Large intestine (tissue), 3 donors: ENCODE data around the gene HDGF. TPM values are rescaled to one million over a fixed set of nuclear protein-coding genes. Genes with fewer than 3 reads are reported as not detected.

Source experiments
- DNase-seq, 2 donors: peaks; one replicate each; pipeline versions ENCODE4 v3.0.0 to v3.0.0-alpha.2; 2013
- H3K27ac ChIP-seq: one replicate; pipeline ENCODE4 v1.5.1; 2013; ENCODE audit warnings: low read length
- H3K27me3 ChIP-seq: 2 replicates; pipeline ENCODE4 v1.6.1; 2013; ENCODE audit warnings: low read length; ENCODE audit not compliant: control insufficient read depth, insufficient read depth
- H3K36me3 ChIP-seq: 2 replicates; pipeline ENCODE4 v1.6.1; 2013; ENCODE audit warnings: low read length; ENCODE audit not compliant: control insufficient read depth, insufficient read depth
- H3K4me1 ChIP-seq: one replicate; pipeline ENCODE4 v1.6.1; 2013; ENCODE audit warnings: low read length; ENCODE audit not compliant: control insufficient read depth, insufficient read depth
- H3K4me3 ChIP-seq: one replicate; pipeline ENCODE4 v1.5.1; 2013; ENCODE audit warnings: low read length
- H3K9me3 ChIP-seq: one replicate; pipeline ENCODE4 v1.6.1; 2013; ENCODE audit warnings: mild to moderate bottlenecking, low read depth, low read length, moderate library complexity; ENCODE audit not compliant: control insufficient read depth
- WGBS: methylation state at CpG from one replicate; pipeline ENCODE4 v1.1.5; 2013; ENCODE audit warnings: low lambda C conversion rate; ENCODE audit not compliant: insufficient coverage; 5-methylcytosine and 5-hydroxymethylcytosine counted together
- polyA plus RNA-seq: library from polyadenylated mRNA; unstranded; fragments of 120-200 nt; gene quantifications from one replicate; pipeline ENCODE4 v1.2.1, GENCODE V29; 2013

Gene HDGF
- polyA plus RNA-seq, 1 donor: 244 TPM

DNA sequence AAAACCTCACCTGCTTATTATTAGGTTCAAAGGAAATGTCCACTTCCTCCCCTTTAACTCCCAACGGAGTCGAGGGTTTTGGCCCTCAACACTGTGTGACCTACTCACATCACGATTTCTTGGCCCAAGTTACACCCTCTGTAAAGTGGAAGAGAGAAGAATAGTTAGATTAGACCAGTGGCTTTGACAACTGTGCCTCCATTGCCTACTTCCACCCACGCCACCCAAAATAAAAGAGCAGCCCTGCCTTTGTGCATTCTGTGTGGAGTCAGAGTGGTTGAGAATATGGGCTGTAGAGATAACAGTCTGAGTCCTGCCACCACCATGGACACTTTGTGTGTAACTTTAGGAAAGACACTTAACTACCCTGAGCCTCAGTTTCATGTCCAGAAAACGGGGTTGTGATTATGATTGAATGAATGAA lies 4.1 kb upstream of the HDGF start:
- peaks cover 9% of the 10 kb centered on the region for H3K4me1 ChIP-seq
- H3K36me3 ChIP-seq: peaks cover 2% of the 10 kb centered on the region
- H3K27me3 ChIP-seq: no peaks in the 10 kb centered on the region
- H3K27ac ChIP-seq: no peak overlapping the region
- no CpG with 5 or more reads among the region's 5 CpGs for WGBS
- H3K4me3 ChIP-seq: no peak overlapping the region
- no peak for DNase-seq
- H3K9me3 ChIP-seq: no peaks in the 10 kb centered on the region

- no CpG with 5 or more reads among the region's 8 CpGs for WGBS
- no peaks in the 10 kb centered on the region for H3K9me3 ChIP-seq
- H3K27ac ChIP-seq: no peak overlapping the region
- H3K4me1 ChIP-seq: peaks cover 19% of the 10 kb centered on the region
- H3K27me3 ChIP-seq: no peaks in the 10 kb centered on the region
- no peak for DNase-seq
- H3K36me3 ChIP-seq: peaks cover 2% of the 10 kb centered on the region
- no peak overlapping the region for H3K4me3 ChIP-seq
Measured at GRCh38 chr1:156754219-156754618, 2.7 kb upstream of the HDGF start.

DNA sequence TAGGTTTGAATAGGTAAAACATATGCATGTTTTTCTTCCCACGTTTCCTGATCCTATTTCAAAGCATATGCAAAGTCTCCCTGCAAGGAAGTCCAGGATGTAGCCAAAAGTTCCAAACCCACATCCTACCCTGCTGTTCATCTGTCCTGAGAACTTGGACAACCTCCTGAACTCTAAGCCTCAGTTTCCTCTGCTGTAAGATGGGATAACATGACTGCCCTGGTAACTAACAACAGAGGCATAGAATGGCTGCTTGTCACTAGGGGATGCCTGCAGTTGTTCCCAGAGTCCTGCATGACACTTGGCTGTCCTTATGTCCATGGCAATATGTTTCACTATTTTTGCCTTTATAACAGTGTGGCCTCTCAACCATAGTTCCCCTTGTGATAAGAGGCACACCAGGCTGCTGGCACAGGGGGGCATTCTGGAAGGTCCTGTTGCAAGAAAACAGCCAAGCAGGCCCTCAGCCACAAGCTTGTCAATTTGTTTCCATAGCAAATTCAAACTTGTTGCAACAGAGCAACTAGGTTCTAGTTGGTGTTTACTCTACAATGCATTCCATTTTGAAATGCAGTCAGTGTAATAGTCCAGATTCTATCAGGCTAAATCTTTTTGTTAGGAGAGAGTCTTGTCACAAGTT lies 1.5 kb upstream of the HDGF start:
- peak overlapping the region; percentile 84 for H3K27ac ChIP-seq
- H3K4me3 ChIP-seq: peak overlapping the region; percentile 89
- no peaks in the 10 kb centered on the region for H3K27me3 ChIP-seq
- H3K9me3 ChIP-seq: no peaks in the 10 kb centered on the region
- WGBS: no CpG with 5 or more reads among the region's 1 CpG
- peak in 1 of 2 donors; percentile 34 for DNase-seq
- H3K36me3 ChIP-seq: peaks cover 2% of the 10 kb centered on the region
- H3K4me1 ChIP-seq: peaks cover 32% of the 10 kb centered on the region

DNA sequence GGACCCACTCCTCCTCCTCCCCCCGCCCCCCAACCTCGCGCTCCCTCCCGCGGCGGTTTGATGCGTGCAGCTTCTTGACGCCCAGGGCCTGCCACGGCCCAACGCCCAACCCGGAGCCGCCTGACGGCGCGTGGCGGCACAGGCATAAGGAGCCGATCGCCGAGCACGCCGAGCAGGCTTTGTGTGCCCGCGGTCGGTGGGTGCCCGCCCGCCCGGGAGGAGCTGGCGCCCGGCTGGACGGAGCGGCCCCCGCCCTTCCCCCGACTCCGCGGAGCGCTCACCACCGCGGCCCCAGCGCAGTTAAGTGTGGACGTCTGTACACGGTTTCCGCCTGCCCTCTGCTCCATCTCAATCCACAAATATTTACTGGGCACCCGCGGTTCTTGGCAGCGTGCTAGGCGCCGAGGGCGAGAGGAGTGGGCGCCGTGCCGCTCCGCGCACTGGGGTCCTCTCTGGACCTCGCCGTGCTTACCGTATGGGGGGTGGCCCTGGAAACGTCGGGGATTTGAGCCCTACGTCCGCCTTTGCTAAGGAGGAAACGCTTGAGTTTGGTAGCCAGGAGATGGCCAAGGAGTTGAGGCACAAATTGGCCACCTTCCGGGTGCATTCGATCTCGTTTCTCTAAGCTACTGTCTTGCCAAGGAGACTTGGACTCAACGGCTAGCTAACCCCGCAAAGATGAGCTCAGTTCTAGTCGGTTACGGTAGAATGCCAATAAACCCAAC lies 444 bp upstream of the HDGF start:
- WGBS: no CpG with 5 or more reads among the region's 68 CpGs

DNA sequence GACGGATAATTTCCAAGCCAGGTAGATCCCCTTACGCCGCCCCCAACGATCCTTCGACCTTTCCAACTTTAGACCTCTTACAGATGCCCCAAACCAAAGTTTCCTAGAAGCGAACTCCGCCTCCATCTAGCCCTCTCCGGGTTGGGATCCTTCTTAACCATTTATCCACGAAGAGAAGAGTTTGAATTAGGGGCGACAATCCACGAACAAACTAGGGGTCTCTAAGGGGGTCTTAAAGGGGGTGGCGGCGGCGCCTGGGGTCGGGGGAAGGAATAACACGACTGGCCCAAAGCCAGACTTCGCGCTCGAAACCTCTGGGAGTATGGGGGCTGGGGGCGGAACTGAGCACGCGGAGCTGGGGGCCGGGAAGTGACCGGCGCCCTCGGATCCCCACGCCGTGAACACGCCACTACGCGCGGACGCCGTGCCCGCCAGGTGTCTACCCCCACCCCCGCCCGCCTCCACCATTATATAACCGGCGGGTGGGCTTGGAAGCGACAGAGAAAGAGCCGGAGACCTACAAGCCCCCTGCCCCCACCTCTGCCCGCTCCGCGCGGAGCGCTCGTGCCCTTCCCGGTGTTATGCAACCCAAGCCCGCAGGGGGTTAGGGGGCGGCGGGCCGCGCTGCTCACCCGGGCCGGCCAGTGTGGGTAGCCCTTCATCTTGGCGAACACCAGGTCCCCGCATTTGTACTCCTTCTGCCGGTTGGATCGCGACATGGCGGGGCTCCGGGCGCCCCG lies 594 bp downstream of the HDGF start:
- peaks cover 46% of the 10 kb centered on the region for H3K4me1 ChIP-seq
- H3K36me3 ChIP-seq: peaks cover 2% of the 10 kb centered on the region
- peak overlapping the region; percentile 89 for H3K4me3 ChIP-seq
- peak in 1 of 2 donors; percentile 38 for DNase-seq
- WGBS: 0% methylated on average over 1 of the region's 64 CpGs
- H3K9me3 ChIP-seq: no peaks in the 10 kb centered on the region
- no peaks in the 10 kb centered on the region for H3K27me3 ChIP-seq
- H3K27ac ChIP-seq: peak overlapping the region; percentile 97

More for the DNA sequence above, 444 bp upstream of the HDGF start:
- H3K27ac ChIP-seq: peak overlapping the region; percentile 84
- no peaks in the 10 kb centered on the region for H3K27me3 ChIP-seq
- peaks cover 40% of the 10 kb centered on the region for H3K4me1 ChIP-seq
- H3K4me3 ChIP-seq: peak overlapping the region; percentile 89
- H3K9me3 ChIP-seq: no peaks in the 10 kb centered on the region
- DNase-seq: peak; percentile 97 to 98
- peaks cover 2% of the 10 kb centered on the region for H3K36me3 ChIP-seq

DNA sequence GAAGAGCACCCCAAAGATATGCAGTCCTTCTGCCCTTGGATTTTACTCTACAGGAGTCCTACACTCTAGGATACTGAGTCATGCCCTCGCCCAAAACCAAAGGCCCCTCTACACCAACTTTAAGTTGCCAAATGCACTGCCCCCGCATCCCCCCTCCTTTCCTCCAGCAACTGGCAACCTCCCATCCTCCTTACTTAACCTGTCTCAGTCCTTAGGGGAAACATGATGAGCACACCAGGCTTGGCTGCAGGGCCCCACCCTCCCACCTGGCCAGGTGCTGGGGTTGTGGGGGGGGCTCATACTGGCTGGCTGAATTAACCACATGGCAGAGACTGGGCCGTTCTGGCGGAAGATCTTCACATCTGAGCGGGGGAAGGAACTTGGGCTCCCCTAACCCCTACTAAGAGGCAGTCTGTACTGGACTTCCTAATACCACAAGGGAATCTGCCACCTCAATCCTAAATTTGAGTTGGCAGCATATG lies 1.2 kb downstream of the HDGF start:
- DNase-seq: peak; percentile 61 to 77
- Histone ChIP-seq H3K27ac (peak overlapping the region; percentile 97), H3K4me1 (peaks cover 52% of the 10 kb centered on the region), H3K4me3 (peak overlapping the region; percentile 89), H3K9me3 (no peaks in the 10 kb centered on the region), H3K36me3 (peaks cover 3% of the 10 kb centered on the region), H3K27me3 (no peaks in the 10 kb centered on the region)
- no CpG with 5 or more reads among the region's 5 CpGs for WGBS

DNA sequence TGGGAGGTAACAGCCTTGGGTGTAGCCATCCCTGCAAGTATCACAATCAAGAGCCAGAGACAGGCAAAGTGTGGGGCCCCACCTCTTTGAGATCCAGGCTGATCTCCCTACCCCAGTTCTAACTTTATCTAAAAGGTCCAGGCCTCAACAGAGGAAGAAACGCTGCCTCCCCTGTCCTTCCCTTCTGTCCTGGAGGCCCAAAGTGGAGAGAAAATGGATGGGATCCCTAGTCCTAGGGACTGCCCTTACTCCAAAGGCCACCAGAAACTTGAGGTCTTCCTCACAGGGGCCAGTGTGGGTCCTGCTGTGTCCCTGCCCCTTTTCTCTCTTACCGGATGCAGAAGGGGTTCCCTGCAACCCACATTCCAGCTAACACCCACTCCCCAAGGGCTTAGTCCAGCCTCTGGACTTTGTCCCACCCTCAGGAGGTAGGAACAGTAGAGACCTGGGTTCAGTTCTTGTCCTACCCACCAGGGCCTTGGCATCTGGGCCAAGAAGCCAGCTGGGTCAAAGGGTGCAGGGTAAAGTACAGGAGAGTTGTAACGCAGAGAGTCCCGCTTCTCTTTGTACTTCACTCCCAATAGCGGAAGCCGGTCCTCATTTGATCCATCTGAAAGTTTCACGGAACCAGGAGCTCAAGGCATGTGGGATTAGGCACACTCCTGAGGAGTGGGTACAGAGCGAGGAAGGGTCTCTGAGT lies 1.9 kb downstream of the HDGF start:
- H3K36me3 ChIP-seq: peaks cover 9% of the 10 kb centered on the region
- H3K27ac ChIP-seq: peak overlapping the region; percentile 97
- no peaks in the 10 kb centered on the region for H3K9me3 ChIP-seq
- WGBS: no CpG with 5 or more reads among the region's 8 CpGs
- H3K4me3 ChIP-seq: peak overlapping the region; percentile 89
- H3K27me3 ChIP-seq: no peaks in the 10 kb centered on the region
- H3K4me1 ChIP-seq: peaks cover 57% of the 10 kb centered on the region
- DNase-seq: peak; percentile 86 to 93

- no peaks in the 10 kb centered on the region for H3K27me3 ChIP-seq
- 10% methylated on average over 2 of the region's 9 CpGs for WGBS
- H3K9me3 ChIP-seq: no peaks in the 10 kb centered on the region
- peaks cover 15% of the 10 kb centered on the region for H3K36me3 ChIP-seq
- peaks cover 57% of the 10 kb centered on the region for H3K4me1 ChIP-seq
- peak overlapping the region; percentile 97 for H3K27ac ChIP-seq
- peak overlapping the region; percentile 89 for H3K4me3 ChIP-seq
- peak; percentile 42 to 75 for DNase-seq
Measured at GRCh38 chr1:156748670-156749418, 2.6 kb downstream of the HDGF start.

GRCh38 chr1:156747742-156748669 lies 3.5 kb downstream of the HDGF start:
- peaks cover 23% of the 10 kb centered on the region for H3K36me3 ChIP-seq
- H3K27ac ChIP-seq: peak overlapping the region; percentile 97
- no peaks in the 10 kb centered on the region for H3K27me3 ChIP-seq
- H3K4me1 ChIP-seq: peaks cover 55% of the 10 kb centered on the region
- H3K4me3 ChIP-seq: peak overlapping the region; percentile 89
- WGBS: no CpG with 5 or more reads among the region's 8 CpGs
- peak in 1 of 2 donors; percentile 33 for DNase-seq
- H3K9me3 ChIP-seq: no peaks in the 10 kb centered on the region
